K562 (cell line): ENCODE data around the gene RING1. TPM values are rescaled to one million over a fixed set of nuclear protein-coding genes. Genes with fewer than 3 reads are reported as not detected.
A peak's percentile ranks its signal among the peaks of the same experiment; 100 is the strongest.

Experiments
- ATAC-seq: fragments of 200-7000 bp; cut with Tn5 transposase; 3 replicates; pipeline ENCODE4 v1.9.1; 2020; ENCODE audit warnings: moderate library complexity
- BruUV-seq: library from RNA; stranded (reverse); fragments of 400-500 nt; replicated peaks from 2 replicates; lab custom pipeline; 2021; lab: Mats Ljungman, UMichigan
- CTCF ChIA-PET: fragments of 300-600 bp; formaldehyde crosslinking; extraction: SDS; loops from one replicate; lab custom pipeline; 2021; ENCODE audit warnings: low intra/inter-chr PET ratio; lab: Yijun Ruan, JAX
- POLR2A ChIA-PET: fragments of 300-600, 350-650 bp; sonication (Branson Sonifier 250); formaldehyde crosslinking; extraction: SDS; loops from one replicate; lab custom pipeline; 2021; ENCODE audit warnings: antibody characterized with exemption, inconsistent platforms; lab: Yijun Ruan, JAX
- DNase-seq, 4 experiments: peaks; one replicate each; pipeline versions ENCODE4 v3.0.0 to v3.0.0-alpha.2; 2011 to 2018; ENCODE audit warnings: low spot score in 3 of 4, mixed read lengths in 3 of 4; ENCODE audit errors: extremely low read depth in 1 of 4
- FAIRE-seq: peaks from 2 replicates; lab custom pipeline; 2011; peaks lifted over from hg19 to GRCh38; lab: Jason Lieb, UNC
- H2AFZ ChIP-seq: 2 replicates; pipeline ENCODE4 v1.6.0; 2011; ENCODE audit warnings: low read depth, low read length, control low read depth, inconsistent platforms
- H3K27ac ChIP-seq: fragments of 200-600 bp; 3 replicates; pipeline ENCODE4 v1.8.0; 2011; ENCODE audit warnings: low read depth, mild to moderate bottlenecking, control low read depth, inconsistent platforms, low read length, moderate library complexity, mixed read lengths; ENCODE audit errors: extremely low read depth
- H3K27me3 ChIP-seq, 2 experiments: fragments of 300-600 bp in 1 of 2; 2 replicates in 1 of 2; 3 replicates in 1 of 2; pipeline versions ENCODE4 v1.6.0 to v1.8.0; 2011; ENCODE audit warnings: inconsistent platforms in 2 of 2, low read length in 2 of 2, mild to moderate bottlenecking in 1 of 2, mixed read lengths in 1 of 2, moderate library complexity in 1 of 2; ENCODE audit not compliant: control insufficient read depth in 2 of 2, insufficient read depth in 2 of 2
- H3K36me3 ChIP-seq: fragments of 300-600 bp; 3 replicates; pipeline ENCODE4 v1.8.0; 2011; ENCODE audit warnings: mild to moderate bottlenecking, low read length, inconsistent platforms; ENCODE audit not compliant: control insufficient read depth, insufficient read depth
- H3K4me1 ChIP-seq, 2 experiments: fragments of 200-600 bp in 1 of 2; replicated peaks in 1 of 2; 2 replicates in 1 of 2; 3 replicates in 1 of 2; pipeline versions ENCODE4 v1.5.1 to v1.8.0; 2011; ENCODE audit warnings: inconsistent platforms in 2 of 2, low read length in 2 of 2, mild to moderate bottlenecking in 1 of 2, mixed read lengths in 1 of 2, moderate library complexity in 1 of 2; ENCODE audit not compliant: control insufficient read depth in 2 of 2, insufficient read depth in 2 of 2
- H3K4me2 ChIP-seq: 2 replicates; pipeline ENCODE4 v1.6.1; 2011; ENCODE audit warnings: low read length, control low read depth, inconsistent platforms, mixed read lengths; ENCODE audit not compliant: insufficient read depth
- H3K4me3 ChIP-seq: fragments of 200-600 bp; sonication (generic), shearing (Covaris generic); 2 replicates; pipeline ENCODE4 v1.5.1; 2016; ENCODE audit warnings: control low read depth, inconsistent platforms
- H3K79me2 ChIP-seq: fragments of 200-600 bp; 3 replicates; pipeline ENCODE4 v1.8.0; 2011; ENCODE audit warnings: low read length, inconsistent platforms; ENCODE audit not compliant: control insufficient read depth, insufficient read depth
- H3K9ac ChIP-seq, 2 experiments: 2 replicates each; pipeline versions ENCODE4 v1.6.0 to v1.6.1; 2011; ENCODE audit warnings: low read depth in 2 of 2, low read length in 2 of 2, control low read depth in 1 of 2, inconsistent platforms in 1 of 2, mild to moderate bottlenecking in 1 of 2, mixed read lengths in 1 of 2; ENCODE audit not compliant: insufficient read depth in 1 of 2
- H3K9me1 ChIP-seq: one replicate; pipeline ENCODE4 v1.6.0; 2011; ENCODE audit warnings: inconsistent platforms, mild to moderate bottlenecking, low read length, moderate library complexity; ENCODE audit not compliant: control insufficient read depth, insufficient read depth
- H3K9me3 ChIP-seq: replicated peaks from 2 replicates; pipeline ENCODE4 v1.5.1; 2011; ENCODE audit warnings: low read depth, low read length, inconsistent platforms; ENCODE audit not compliant: control insufficient read depth, insufficient read depth
- H4K20me1 ChIP-seq: replicated peaks from 2 replicates; pipeline ENCODE4 v1.6.1; 2011; ENCODE audit warnings: low read length, inconsistent platforms, mixed read lengths; ENCODE audit not compliant: control insufficient read depth, insufficient read depth
- ARNT ChIP-seq, 2 experiments: fragments of 450-650 bp; IDR thresholded peaks; 2 replicates each; pipeline ENCODE4 v1.6.1; 2016; ENCODE audit warnings: mild to moderate bottlenecking in 1 of 2
- CBFA2T3 ChIP-seq: fragments of 450-650 bp; IDR thresholded peaks from 2 replicates; pipeline ENCODE4 v1.6.1; 2017
- ETV1 ChIP-seq: fragments of 450-650 bp; conservative IDR thresholded peaks from 2 replicates; pipeline ENCODE4 v1.6.1; 2016; ENCODE audit warnings: missing genetic modification characterization, control low read depth, low read depth, missing compliant biosample characterization
- HDAC1 ChIP-seq, 2 experiments: fragments of 450-650 bp; IDR thresholded peaks; 2 replicates each; pipeline ENCODE4 v1.6.1; 2016 to 2017; ENCODE audit warnings: inconsistent platforms in 1 of 2, mild to moderate bottlenecking in 1 of 2, moderate library complexity in 1 of 2
- HDGF ChIP-seq: fragments of 450-650 bp; IDR thresholded peaks from 2 replicates; pipeline ENCODE4 v1.6.1; 2016
- KLF1 ChIP-seq: fragments of 450-650 bp; IDR thresholded peaks from 2 replicates; pipeline ENCODE4 v1.6.1; 2016; ENCODE audit warnings: missing genetic modification characterization, missing compliant biosample characterization
- NFRKB ChIP-seq: fragments of 450-650 bp; IDR thresholded peaks from 2 replicates; pipeline ENCODE4 v1.6.1; 2016; ENCODE audit warnings: low read depth
- SETDB1 ChIP-seq: IDR thresholded peaks from one replicate; pipeline ENCODE4 v1.6.1; 2012; ENCODE audit warnings: low read length, control low read depth, inconsistent platforms
- SIX5 ChIP-seq, 2 experiments: IDR thresholded peaks; 2 replicates each; pipeline ENCODE4 v1.6.1; 2011; ENCODE audit warnings: low read length in 2 of 2, borderline replicate concordance in 1 of 2, low read depth in 1 of 2, mild to moderate bottlenecking in 1 of 2, moderate library complexity in 1 of 2; ENCODE audit not compliant: insufficient read depth in 1 of 2
- TBL1XR1 ChIP-seq, 2 experiments: IDR thresholded peaks; 2 replicates each; pipeline ENCODE4 v1.6.1; 2012; ENCODE audit warnings: improper control_type of control experiment in 2 of 2, low read length in 2 of 2, mild to moderate bottlenecking in 1 of 2
- TCF7L2 ChIP-seq: fragments of 150-350 bp; IDR thresholded peaks from 2 replicates; pipeline ENCODE4 v1.6.1; 2016; ENCODE audit warnings: low read depth, mild to moderate bottlenecking, low read length, moderate library complexity
- TEAD1 ChIP-seq, 2 experiments: fragments of 450-650 bp in 1 of 2; sonication (generic) in 1 of 2; formaldehyde crosslinking; IDR thresholded peaks; 2 replicates each; pipeline versions ENCODE4 v1.4.0 to v1.8.0; 2020 to 2022; ENCODE audit warnings: mild to moderate bottlenecking in 2 of 2, missing genetic modification reagents in 1 of 2
- ZBTB2 ChIP-seq: fragments of 450-650 bp; IDR thresholded peaks from 2 replicates; pipeline ENCODE4 v1.6.1; 2016; ENCODE audit warnings: antibody characterized with exemption
- ZNF318 ChIP-seq, 2 experiments: fragments of 450-650 bp; IDR thresholded peaks; 2 replicates each; pipeline ENCODE4 v1.6.1; 2016; ENCODE audit warnings: mild to moderate bottlenecking in 2 of 2, borderline replicate concordance in 1 of 2, low read depth in 1 of 2, moderate library complexity in 1 of 2
- WGBS: fragments of 100-300 bp; shearing (Covaris generic); methylation state at CpG from one replicate; pipeline ENCODE4 v1.1.6; 2016; ENCODE audit warnings: low coverage, mixed read lengths; ENCODE audit not compliant: insufficient coverage; ENCODE audit errors: missing lambda C conversion rate; 5-methylcytosine and 5-hydroxymethylcytosine counted together
- in situ Hi-C: fragments of 300-500 bp; cut with MboI; formaldehyde crosslinking; loops from 4 replicates; pipeline ENCODE4 v1.15.0; 2018; ENCODE audit warnings: inconsistent platforms, mixed read lengths
- intact Hi-C: fragments of 100-400 bp; cut with micrococcal nuclease; formaldehyde crosslinking; loops from 2 replicates; pipeline ENCODE4 v1.14.2; 2022
- polyA plus RNA-seq, 8 experiments: library from polyadenylated mRNA; depleted of rRNA in 4 of 8; stranded (reverse) in 5 of 8; unstranded in 3 of 8; fragments of >200 nt; fragmentation: Nextera tagmentation in 2 of 8; fragmentation: Illumina TruSeq in 1 of 8; extraction: Ambion mirVana in 2 of 8; extraction: Trizol in 1 of 8; gene quantifications; 2 replicates each; pipeline versions ENCODE4 v1.2.1 to v1.2.3, GENCODE V29; 2011 to 2014; ENCODE audit warnings: inconsistent platforms in 1 of 8, missing spikeins in 1 of 8
- total RNA-seq, 7 experiments: library from RNA; depleted of rRNA in 6 of 7; stranded (reverse); fragments of >200 nt in 6 of 7; fragmentation: Illumina TruSeq in 2 of 7; extraction: Trizol in 2 of 7; gene quantifications; 2 replicates each; pipeline versions ENCODE4 v1.2.1 to v1.2.3, GENCODE V29; 2011 to 2021; ENCODE audit warnings: low replicate concordance in 1 of 7

The RING1 gene
- total and polyA plus RNA-seq, 9 of the 15 experiments (the other 6 are each of a cell fraction or from before 2014, with no cell fraction given): 4.2 to 59.1 (median 36.9) TPM

GRCh38 chr6:33204165-33204414 lies 4.2 kb upstream of the RING1 start:
- peaks cover 36% of the 10 kb centered on the region for H3K36me3 ChIP-seq
- BruUV-seq: no TSS peak
- ATAC-seq (no peak), DNase-seq (no peak), FAIRE-seq (no peak)
- H4K20me1 ChIP-seq: peaks cover 16% of the 10 kb centered on the region; the same call in 1 of the 2 replicates
- CTCF ChIA-PET: no interaction called here
- H3K9ac ChIP-seq: peak overlapping the region in 1 of 2 experiments; percentile 38; a peak in 1 of 4 replicates
- in situ Hi-C loops: no loop called here
- H3K79me2 ChIP-seq: peaks cover 78% of the 10 kb centered on the region
- peak overlapping the region; percentile 62 for H3K4me3 ChIP-seq
- WGBS: 17% methylated on average over 3 of the region's 4 CpGs
- intact Hi-C loops: loop anchor here (2.0 to 5.0 kb wide), 2 partner anchors 215 to 1072 kb away; partner anchors contain the start of genes CUTA and FKBPL
- H3K9me3 ChIP-seq: no peaks in the 10 kb centered on the region
- POLR2A ChIA-PET: interaction anchor here (0.6 to 1.6 kb wide), 7 partner anchors 8 to 232 kb away, joined by 3 to 9 read pairs (median 4); partner anchors contain the start of genes RPS18 and VPS52
- peaks cover 3% of the 10 kb centered on the region for H3K9me1 ChIP-seq
- H3K27me3 ChIP-seq: no peaks in the 10 kb centered on the region
- H3K4me1 ChIP-seq: peaks cover 46 to 64% of the 10 kb centered on the region in 2 experiments
- H3K27ac ChIP-seq: peak overlapping the region; percentile 4; the same call in 1 of the 3 replicates
- peak overlapping the region; percentile 40; the same call in 1 of the 2 replicates for H3K4me2 ChIP-seq
- no peak overlapping the region for H2AFZ ChIP-seq
- TF ChIP-seq NFRKB (0 out of 2 replicates have a peak, but pooled peaks have one; percentile 5), HDAC1 (IDR thresholded peaks at IDR 0.05) (peak in 1 of 2 experiments; percentile 6; a peak in 1 of 4 replicates), SIX5 (IDR thresholded peaks at IDR 0.05; ENCODE audit: borderline replicate concordance in 1 of 2, insufficient read depth in 1 of 2, low read depth in 1 of 2, low read length in 2 of 2) (no peak), TEAD1 (CRISPR knock-in tag; IDR thresholded peaks at IDR 0.05) (0 out of 4 replicates have a peak, but pooled peaks of 1 of the 2 experiments have one; percentile 10), ETV1 (tag) (no peak), ARNT (IDR thresholded peaks at IDR 0.05) (peak in 1 of 2 experiments; percentile 22; a peak in 1 of 4 replicates), SETDB1 (no peak), HDGF (peak; percentile 31; the same call in 1 of the 2 replicates), TCF7L2 (no peak), ZBTB2 (no peak), TBL1XR1 (IDR thresholded peaks at IDR 0.05; ENCODE audit: low read length in 2 of 2) (no peak), CBFA2T3 (no peak), ZNF318 (IDR thresholded peaks at IDR 0.05; ENCODE audit: borderline replicate concordance in 1 of 2, low read depth in 1 of 2) (no peak), KLF1 (0 out of 2 replicates have a peak, but pooled peaks have one; percentile 33)
